GM04504 (cell line): Measurements from ENCODE around the gene PRKAR1A.
A peak's percentile ranks its signal among the peaks of the same experiment; 100 is the strongest.
"Not testable (repeated sequence)": the region's sequence is repeated elsewhere in the genome, so short reads cannot be mapped to it uniquely, and the experiment has no call there.

Experiments
- DNase-seq: peaks from one replicate; pipeline ENCODE4 v3.0.0-alpha.2; 2012; ENCODE audit warnings: low read depth

Gene PRKAR1A

GRCh38 chr17:68511671-68512246, 471 bp upstream of the PRKAR1A start:
- peak; percentile 46 for DNase-seq

- peak; percentile 17 for DNase-seq
Measured at GRCh38 chr17:68512960-68513474, 787 bp downstream of the PRKAR1A start.

DNA sequence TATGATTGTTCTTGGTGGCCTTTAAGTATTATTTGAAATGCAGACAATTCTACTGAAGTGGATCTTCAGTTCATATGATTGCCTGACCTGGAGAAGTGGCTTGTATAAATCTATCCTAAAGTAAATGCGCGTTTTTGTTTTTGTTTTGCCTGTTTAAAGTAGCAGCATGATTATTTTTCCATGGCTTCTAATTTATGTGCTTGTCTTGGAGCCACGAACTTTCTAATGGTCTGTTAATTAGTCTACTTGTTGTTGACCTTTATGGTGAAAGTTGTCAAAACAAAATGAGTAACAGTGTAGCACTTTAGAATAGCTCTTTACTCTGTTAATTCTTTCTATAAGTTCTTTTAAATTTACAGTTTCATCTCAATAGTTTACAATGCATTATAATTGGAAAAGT, 1.7 kb downstream of the PRKAR1A start:
- DNase-seq = no peak

GRCh38 chr17:68514831-68515635, 2.8 kb downstream of the PRKAR1A start:
- peak; percentile 24 for DNase-seq

DNA sequence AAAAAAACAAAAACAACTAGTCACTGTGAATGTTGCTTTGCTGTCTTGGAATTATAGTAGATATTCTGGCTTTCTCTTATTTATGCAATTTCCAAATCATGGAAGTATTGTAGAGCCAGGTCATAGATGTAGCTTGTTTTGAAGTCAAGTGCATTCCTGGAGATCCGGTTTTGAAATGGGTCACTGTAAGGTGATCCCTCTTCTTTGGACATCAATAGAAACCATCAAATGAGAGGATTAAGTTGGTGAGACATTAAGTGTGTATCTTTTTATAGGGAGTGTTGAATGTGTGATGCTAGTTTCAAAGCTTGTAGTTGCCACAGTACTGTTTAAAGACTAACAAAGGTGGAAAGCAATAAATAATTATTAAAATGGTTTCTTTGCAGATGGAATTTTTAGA, 4.5 kb downstream of the PRKAR1A start:
- DNase-seq = no peak

GRCh38 chr17:68517605-68518004, 5.4 kb downstream of the PRKAR1A start:
- not testable (repeated sequence) for DNase-seq

- DNase-seq = no peak
Measured at GRCh38 chr17:68518063-68518815, 6.0 kb downstream of the PRKAR1A start.

DNA sequence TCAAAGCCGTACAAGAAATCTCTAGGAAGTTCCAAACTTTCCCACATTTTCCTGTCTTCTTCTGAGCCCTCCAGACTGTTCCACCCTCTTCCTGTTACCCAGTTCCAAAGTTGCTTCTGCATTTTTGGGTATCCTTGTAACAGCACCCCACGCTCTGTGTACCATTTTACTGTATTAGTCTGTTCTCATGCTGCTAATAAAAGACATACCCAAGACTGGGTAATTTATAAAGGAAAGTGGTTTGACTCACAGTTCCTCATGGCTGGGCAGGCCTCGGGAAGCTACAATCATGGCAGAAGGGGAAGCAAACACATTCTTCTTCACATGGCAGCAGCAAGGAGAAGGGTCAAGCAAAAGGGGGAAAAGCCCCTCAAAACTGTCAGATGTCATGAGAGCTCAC, 6.8 kb downstream of the PRKAR1A start:
- not testable (repeated sequence) for DNase-seq

DNA sequence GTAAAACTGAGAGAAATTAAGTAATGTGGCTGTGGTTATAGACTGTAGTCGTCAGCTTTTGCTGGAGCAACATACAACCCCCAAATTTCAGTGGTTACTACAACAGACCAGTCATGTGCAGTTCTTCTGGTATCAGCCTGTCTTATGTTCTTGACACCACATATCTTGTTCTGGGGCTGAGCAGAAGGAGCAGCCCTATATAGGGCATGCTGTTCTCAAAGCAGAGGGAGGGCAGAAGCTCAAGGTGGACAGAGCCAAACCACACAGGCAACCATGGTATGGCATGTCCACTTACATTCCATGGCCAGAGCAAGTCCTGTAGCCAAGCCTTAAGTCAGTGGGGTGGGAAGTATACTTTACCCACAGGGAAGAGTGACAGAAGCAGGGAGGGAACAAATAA, 7.7 kb downstream of the PRKAR1A start:
- DNase-seq = no peak

DNA sequence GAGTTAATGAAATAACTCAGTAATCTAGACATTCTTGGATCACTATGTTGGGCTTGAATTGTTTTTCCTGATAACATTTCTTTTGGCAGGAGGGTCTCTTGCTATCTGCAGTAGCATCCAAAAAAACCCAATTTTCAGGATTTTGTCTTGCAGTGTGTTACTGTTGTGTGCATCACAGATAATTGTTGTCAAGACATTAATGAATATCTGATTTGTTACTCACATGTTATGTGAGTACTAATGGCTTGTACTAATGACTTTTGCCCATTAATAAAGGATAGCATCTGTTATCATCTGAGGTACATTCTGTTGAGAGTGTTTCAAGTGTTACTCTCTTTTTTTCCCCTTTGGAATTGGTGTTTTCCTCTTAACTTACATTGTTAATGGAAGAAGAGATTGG, 10.0 kb downstream of the PRKAR1A start:
- DNase-seq = no peak

- DNase-seq = no peak
Measured at GRCh38 chr17:68526548-68526947, 14.3 kb downstream of the PRKAR1A start.

DNA sequence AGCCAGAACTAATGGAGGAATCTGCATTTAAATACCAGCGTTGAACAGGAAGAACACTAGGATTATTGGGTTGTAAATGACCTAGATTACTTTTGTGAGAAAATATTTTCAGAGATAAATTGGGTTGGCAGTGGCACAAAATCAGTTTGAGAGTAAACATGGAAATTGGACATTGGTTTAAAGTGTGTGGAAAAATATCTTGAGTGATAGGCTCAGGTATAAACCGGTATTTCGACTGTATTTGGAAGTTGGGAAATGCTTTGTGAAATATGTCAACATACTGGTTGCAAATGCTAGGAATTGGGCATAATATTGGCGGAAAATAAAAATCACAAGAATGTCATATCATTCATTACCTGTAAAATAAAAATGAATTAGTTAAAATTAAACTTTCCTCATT, 15.1 kb downstream of the PRKAR1A start:
- no peak for DNase-seq

DNA sequence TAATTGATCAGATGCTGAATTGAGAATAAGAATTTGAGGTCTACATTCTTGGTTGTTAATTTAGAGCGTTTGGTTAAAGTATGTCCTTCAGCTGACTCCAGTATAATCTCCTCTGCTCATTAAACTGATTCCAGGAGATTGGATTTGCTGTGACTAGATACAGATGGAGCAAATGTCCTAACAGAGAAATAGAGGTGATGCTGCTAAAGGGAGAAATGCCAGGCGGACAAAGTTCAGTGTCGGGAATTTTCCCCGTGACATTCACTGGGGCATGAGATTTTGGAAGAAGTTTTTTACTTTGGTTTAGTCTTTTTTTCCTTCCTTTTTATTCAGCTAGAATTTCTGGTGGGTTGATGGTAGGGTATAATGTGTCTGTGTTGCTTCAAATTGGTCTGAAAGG, 19.0 kb downstream of the PRKAR1A start:
- no peak for DNase-seq

- no peak for DNase-seq
Measured at GRCh38 chr17:68532826-68533225, 20.6 kb downstream of the PRKAR1A start.

DNA sequence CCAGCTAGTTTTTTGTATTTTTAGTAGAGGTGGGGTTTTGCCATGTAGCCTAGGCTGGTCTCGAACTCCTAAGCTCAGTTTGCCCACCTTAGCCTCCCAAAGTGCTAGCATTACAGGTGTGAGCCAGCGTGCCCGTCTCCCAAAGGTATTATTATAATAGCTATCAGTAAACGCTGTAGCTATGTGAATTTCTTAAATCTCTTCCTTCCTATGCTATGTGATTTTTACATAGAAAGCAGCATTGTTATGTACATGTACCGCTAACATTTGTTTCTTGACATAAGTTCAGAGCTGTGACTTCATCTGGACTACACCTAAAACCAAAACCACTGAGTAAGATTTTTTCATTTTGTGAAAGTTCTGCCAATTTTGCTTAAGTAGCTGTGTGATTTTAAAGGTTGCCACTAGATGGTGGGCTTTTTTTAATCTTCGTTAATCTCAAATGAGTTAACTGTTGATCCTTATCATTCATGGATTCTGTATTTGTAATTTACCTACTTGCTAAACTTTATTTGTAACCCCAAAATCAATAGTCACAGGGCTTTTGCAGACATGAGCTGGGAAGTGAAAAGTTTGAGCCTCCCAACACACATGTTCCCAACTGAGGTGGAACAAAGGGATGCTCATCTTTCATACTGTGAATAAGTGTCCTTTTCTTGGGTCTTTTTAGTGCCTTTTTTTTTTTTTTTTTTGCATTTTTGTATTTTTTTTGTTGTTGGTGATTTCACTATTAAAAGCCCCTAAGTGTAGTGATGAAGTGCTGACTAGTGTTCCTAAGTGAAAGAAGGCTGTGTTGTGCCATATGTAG, 21.9 kb downstream of the PRKAR1A start:
- peak; percentile 31 for DNase-seq

DNA sequence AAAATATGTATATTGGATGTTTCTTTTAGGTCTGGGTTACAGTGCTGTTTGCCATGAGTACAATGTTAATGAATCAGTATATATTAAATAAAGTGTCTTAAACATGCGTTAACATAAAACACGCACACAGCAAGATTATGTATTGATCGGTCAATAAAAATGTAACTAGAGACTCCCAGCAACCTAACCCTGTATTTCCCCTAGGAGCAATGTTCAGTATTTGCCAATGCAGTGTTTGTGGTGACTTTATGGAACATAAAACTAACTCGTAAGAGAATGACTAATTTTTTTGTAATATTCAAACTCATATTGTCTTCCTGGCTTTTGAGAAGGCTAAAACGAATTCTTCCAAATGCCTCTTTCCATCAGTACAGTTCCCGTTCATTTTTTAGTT, 22.5 kb downstream of the PRKAR1A start:
- DNase-seq = no peak

- DNase-seq = no peak
Measured at GRCh38 chr17:68535922-68536321, 23.7 kb downstream of the PRKAR1A start.

GRCh38 chr17:68539548-68540467, 27.6 kb downstream of the PRKAR1A start:
- no peak for DNase-seq

- no peak for DNase-seq
Measured at GRCh38 chr17:68540981-68541380, 28.8 kb downstream of the PRKAR1A start.

DNA sequence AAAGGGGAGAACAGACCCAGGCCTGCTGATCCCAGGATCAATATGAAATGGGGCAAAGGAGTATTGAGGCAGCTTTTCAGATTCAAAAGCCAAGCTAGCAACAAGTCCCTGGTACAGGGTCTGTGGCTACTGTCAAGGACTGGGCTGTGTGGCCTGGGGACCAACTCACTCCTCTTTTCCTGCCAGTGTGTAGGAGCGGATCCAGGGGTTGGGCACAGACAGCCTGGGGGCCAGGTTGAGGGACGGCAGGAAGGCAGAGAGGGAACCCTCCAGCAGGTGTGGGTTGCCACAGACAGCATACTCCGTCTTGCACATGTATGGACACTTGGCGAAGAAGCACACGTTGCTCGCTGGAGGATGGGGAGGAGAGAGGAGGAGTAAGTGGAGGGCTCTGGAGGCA, 29.6 kb downstream of the PRKAR1A start:
- DNase-seq = no peak
